Adrenal gland (tissue), 12 donors: ENCODE results near the gene MAPK1. TPM values are rescaled to one million over a fixed set of nuclear protein-coding genes. Genes with fewer than 3 reads are reported as not detected.
"Not testable (repeated sequence)": the region's sequence is repeated elsewhere in the genome, so short reads cannot be mapped to it uniquely, and the experiment has no call there.

Source experiments
- DNase-seq, 7 donors: peaks; one replicate each; pipeline ENCODE4 v3.0.0-alpha.2; 2019 to 2020
- H3K27ac ChIP-seq, 5 donors: fragments of 200-600 bp; sonication (generic) in 4 of 5; 1 replicate in 3 of 5; 2 replicates in 2 of 5; pipeline versions ENCODE4 v1.5.1 to v1.8.0; 2016 to 2020; ENCODE audit warnings: mild to moderate bottlenecking in 1 of 5
- H3K27me3 ChIP-seq: fragments of 200-600 bp; 2 replicates; pipeline ENCODE4 v1.8.0; 2021
- H3K36me3 ChIP-seq, 2 donors: fragments of 200-600 bp; replicated peaks in 1 of 2; 1 replicate in 1 of 2; 2 replicates in 1 of 2; pipeline versions ENCODE4 v1.5.1 to v1.8.0; 2018 to 2022
- H3K4me1 ChIP-seq, 2 donors: fragments of 200-600 bp; replicated peaks in 1 of 2; 1 replicate in 1 of 2; 2 replicates in 1 of 2; pipeline versions ENCODE4 v1.5.1 to v1.8.0; 2018 to 2021
- H3K4me3 ChIP-seq, 4 donors: fragments of 200-600 bp; sonication (generic) in 3 of 4; one replicate each; pipeline ENCODE4 v1.5.1; 2016 to 2018
- H3K9me3 ChIP-seq, 3 donors: fragments of 200-600 bp; sonication (generic) in 1 of 3; replicated peaks in 1 of 3; 1 replicate in 2 of 3; 2 replicates in 1 of 3; pipeline versions ENCODE4 v1.5.1 to v1.8.0; 2016 to 2021
- POLR2A ChIP-seq, 2 donors: fragments of 450-650 bp; IDR thresholded peaks; one replicate each; pipeline ENCODE4 v1.6.1; 2017; ENCODE audit warnings: antibody characterized with exemption in 2 of 2, mild to moderate bottlenecking in 2 of 2, moderate library complexity in 1 of 2
- WGBS, 4 donors: extraction: QIAGEN DNeasy Blood & Tissue Kit in 2 of 4; methylation state at CpG; one replicate each; pipeline versions ENCODE4 v1.1.5 to v1.1.7; 2013 to 2017; 5-methylcytosine and 5-hydroxymethylcytosine counted together
- intact Hi-C, 2 donors: fragments of 100-400 bp; cut with DNase I; formaldehyde crosslinking; loops; one replicate each; pipeline versions ENCODE4 v1.14.1 to v1.15.0; 2022 to 2023
- polyA plus RNA-seq, 3 donors: library from polyadenylated mRNA; stranded (reverse); fragments of 200-250 nt in 2 of 3; fragments of 350-450 nt in 1 of 3; fragmentation: Illumina TruSeq in 1 of 3; extraction: RNeasy Lipid Tissue Mini Kit (QIAGEN cat#74804) in 1 of 3; gene quantifications; one replicate each; pipeline ENCODE4 v1.2.3, GENCODE V29; 2013 to 2014
- total RNA-seq, 9 donors: library from RNA; depleted of rRNA in 4 of 9; stranded (reverse); fragments of >200 nt in 4 of 9; fragments of 120-200 nt in 1 of 9; fragmentation: NEBNext Ultra II Directional in 1 of 9; extraction: Animal tissue kit (Norgen Biotek cat#: 25700) in 1 of 9; gene quantifications; one replicate each; pipeline versions ENCODE4 v1.1.0 to v1.2.4, GENCODE V29; 2013 to 2023
- TF ChIP-seq, protein P1 (sequence below), 6 experiments: fragments of 450-650 bp in 4 of 6; fragments of 200-600 bp in 2 of 6; sonication (generic) in 1 of 6; IDR thresholded peaks; 1 replicate in 5 of 6; 2 replicates in 1 of 6; pipeline versions ENCODE4 v1.5.1 to v1.8.0; 2016 to 2021; ENCODE audit warnings: antibody characterized with exemption in 6 of 6, mild to moderate bottlenecking in 2 of 6, moderate library complexity in 1 of 6
- donor health status: healthy with polysubstance abuse.
- donor health status: Bipolar disorder and iron deficiency.
- donor health status: DM: yes; HTN: yes; CAD: no.
- donor health status: DM: no; HTN: no; CAD: no.
- donor health status: DM: no; HTN: no; CAD: no.
- donor health status: DM: yes; HTN: yes; CAD: no.

The MAPK1 gene
- total and polyA plus RNA-seq, 12 donors = 9.6 to 201 (median 94.4) TPM

DNA sequence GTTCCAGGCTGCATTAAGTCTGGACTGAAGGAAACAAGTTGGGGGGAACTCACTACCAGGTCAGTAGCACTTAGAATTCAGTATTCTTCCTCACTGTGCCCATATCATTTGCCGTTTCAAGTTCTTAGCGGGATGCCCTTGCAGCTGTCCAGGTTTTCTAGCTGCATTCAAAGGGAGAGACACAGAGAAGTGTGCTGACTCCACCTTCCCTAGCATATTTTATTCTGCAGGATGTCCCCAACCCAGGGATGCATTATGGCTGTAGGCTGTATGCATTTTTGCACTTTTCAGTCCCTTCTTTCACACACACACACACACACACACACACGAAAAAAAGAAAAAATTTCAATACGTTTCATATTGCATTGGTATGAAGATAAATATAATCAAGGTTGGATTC lies 35.8 kb upstream of the MAPK1 start:
- intact Hi-C loops = no loop called here
- Histone ChIP-seq H3K4me1 (no peaks in the 10 kb centered on the region), H3K27ac (no peak overlapping the region), H3K36me3 (no peaks in the 10 kb centered on the region), H3K9me3 (no peaks in the 10 kb centered on the region), H3K4me3 (no peak overlapping the region), H3K27me3 (no peaks in the 10 kb centered on the region)
- TF ChIP-seq, protein P1, sequence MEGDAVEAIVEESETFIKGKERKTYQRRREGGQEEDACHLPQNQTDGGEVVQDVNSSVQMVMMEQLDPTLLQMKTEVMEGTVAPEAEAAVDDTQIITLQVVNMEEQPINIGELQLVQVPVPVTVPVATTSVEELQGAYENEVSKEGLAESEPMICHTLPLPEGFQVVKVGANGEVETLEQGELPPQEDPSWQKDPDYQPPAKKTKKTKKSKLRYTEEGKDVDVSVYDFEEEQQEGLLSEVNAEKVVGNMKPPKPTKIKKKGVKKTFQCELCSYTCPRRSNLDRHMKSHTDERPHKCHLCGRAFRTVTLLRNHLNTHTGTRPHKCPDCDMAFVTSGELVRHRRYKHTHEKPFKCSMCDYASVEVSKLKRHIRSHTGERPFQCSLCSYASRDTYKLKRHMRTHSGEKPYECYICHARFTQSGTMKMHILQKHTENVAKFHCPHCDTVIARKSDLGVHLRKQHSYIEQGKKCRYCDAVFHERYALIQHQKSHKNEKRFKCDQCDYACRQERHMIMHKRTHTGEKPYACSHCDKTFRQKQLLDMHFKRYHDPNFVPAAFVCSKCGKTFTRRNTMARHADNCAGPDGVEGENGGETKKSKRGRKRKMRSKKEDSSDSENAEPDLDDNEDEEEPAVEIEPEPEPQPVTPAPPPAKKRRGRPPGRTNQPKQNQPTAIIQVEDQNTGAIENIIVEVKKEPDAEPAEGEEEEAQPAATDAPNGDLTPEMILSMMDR (IDR thresholded peaks at IDR 0.05) = no peak
- TF ChIP-seq POLR2A (IDR thresholded peaks at IDR 0.05) = no peak
- DNase-seq = no peak
- whole genome bisulfite sequencing, 4 donors = 82 to 97% (median 91%) methylated on average over 4 of the region's 4 CpGs

DNA sequence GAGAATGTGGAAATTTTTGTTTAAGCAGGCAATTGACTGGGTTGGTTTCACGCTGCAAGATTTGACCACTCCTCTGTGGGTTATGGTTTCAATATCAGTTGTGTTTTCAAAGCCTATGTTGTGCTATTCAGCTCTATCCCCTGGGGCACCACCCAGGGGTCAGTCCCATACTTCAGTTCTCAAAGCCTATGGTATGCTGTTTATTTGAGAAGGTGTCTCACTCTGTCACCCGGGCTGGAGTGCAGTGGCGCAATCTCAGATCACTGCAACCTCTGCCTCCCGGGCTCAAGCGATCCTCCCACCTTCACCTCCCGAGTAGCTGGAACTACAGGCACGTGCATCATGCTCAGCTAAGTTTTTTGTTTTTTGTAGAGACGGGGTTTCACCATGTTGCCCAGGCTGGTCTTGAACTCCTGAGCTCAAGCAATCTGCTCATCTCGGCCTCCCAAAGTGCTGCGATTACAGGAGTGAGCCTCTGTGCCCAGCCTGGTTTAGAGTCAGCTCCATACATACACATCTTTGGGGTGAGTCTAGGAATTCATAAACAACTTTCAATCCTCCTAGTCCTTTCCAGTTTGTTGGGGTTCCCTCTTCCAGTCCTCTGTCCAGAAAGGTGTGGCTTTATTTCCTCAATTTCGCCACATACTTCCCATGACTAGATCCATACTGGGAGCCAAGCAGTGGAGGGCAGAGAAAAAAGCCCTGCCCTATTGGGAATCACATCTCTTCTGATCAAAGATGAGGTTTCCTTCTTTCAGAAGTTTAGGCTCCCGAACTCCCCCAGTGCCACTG lies 35.0 kb upstream of the MAPK1 start:
- intact Hi-C loops = no loop called here
- no peaks in the 10 kb centered on the region for H3K4me1 ChIP-seq
- no peak for DNase-seq
- no peak overlapping the region for H3K4me3 ChIP-seq
- no peaks in the 10 kb centered on the region for H3K9me3 ChIP-seq
- H3K27me3 ChIP-seq = no peaks in the 10 kb centered on the region
- no peaks in the 10 kb centered on the region for H3K36me3 ChIP-seq
- TF ChIP-seq, protein P1 (IDR thresholded peaks at IDR 0.05) = no peak
- TF ChIP-seq POLR2A (IDR thresholded peaks at IDR 0.05) = no peak
- no peak overlapping the region for H3K27ac ChIP-seq
- 89 to 93% (median 91%) methylated on average over 11 to 12 of the region's 12 CpGs for WGBS, 4 donors

DNA sequence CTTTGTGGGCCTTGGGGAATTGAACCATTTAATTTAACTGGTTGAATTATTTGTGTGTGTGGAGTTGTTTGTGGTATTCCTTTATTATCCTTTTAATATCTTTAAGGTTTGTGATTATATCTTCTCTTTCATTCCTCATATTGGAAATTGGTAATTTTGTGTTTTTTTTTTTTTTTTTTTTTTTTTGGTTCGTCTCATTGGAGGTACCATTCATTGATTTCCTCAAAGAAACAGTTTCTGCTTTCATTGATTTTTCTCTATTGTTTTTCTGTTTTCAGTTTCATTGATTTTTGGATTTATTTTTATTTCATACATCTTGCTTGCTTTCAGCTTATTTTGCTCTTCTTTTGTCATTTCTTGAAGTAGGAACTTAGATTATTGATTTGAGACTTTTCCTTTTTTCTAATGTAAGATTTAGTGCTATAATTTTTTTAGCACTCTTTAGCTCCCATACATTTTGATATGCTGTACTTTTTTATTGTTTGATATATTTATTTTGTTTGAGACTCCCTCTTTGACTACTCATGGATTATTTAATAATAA lies 31.0 kb upstream of the MAPK1 start:
- no peak for TF ChIP-seq POLR2A (IDR thresholded peaks at IDR 0.05)
- TF ChIP-seq, protein P1 (IDR thresholded peaks at IDR 0.05) = no peak
- Histone ChIP-seq H3K4me3 (no peak overlapping the region), H3K36me3 (no peaks in the 10 kb centered on the region), H3K9me3 (no peaks in the 10 kb centered on the region), H3K27ac (no peak overlapping the region), H3K4me1 (no peaks in the 10 kb centered on the region), H3K27me3 (no peaks in the 10 kb centered on the region)
- intact Hi-C loops = no loop called here
- WGBS, 4 donors = 73 to 95% (median 82%) methylated on average over 1 of the region's 1 CpG
- DNase-seq = no peak

DNA sequence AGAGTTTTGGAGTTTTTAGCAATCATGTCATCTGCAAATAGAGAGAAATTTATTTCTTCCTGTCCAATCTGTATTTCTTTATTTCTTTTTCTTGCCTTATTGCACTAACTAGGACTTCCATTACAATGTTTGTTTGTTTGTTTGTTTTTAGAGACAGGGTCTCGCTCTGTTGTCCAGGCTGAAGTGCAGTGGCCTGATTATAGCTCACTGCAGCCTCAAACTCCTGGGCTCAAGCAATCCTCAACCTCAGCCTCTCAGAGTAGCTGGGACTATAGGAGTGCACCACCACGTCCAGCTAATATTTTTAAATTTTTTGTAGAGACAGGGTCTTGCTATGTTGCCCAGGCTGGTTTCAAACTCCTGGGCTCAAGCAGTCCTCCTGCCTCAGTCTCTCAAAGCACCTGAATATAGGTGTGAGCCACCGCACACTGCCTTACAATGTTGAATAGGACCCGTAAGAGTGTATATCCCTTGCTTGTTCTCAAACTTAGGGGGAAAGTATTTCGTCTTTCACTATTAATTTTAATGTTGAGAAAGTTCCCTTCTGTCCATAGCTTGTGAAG lies 29.6 kb upstream of the MAPK1 start:
- Histone ChIP-seq H3K4me1 (no peaks in the 10 kb centered on the region), H3K36me3 (no peaks in the 10 kb centered on the region), H3K27ac (no peak overlapping the region), H3K9me3 (no peaks in the 10 kb centered on the region), H3K4me3 (no peak overlapping the region), H3K27me3 (no peaks in the 10 kb centered on the region)
- TF ChIP-seq, protein P1 (IDR thresholded peaks at IDR 0.05) = no peak
- TF ChIP-seq POLR2A (IDR thresholded peaks at IDR 0.05) = no peak
- 91 to 99% (median 94%) methylated on average over 5 of the region's 5 CpGs for WGBS, 4 donors
- DNase-seq = no peak
- intact Hi-C loops = no loop called here

DNA sequence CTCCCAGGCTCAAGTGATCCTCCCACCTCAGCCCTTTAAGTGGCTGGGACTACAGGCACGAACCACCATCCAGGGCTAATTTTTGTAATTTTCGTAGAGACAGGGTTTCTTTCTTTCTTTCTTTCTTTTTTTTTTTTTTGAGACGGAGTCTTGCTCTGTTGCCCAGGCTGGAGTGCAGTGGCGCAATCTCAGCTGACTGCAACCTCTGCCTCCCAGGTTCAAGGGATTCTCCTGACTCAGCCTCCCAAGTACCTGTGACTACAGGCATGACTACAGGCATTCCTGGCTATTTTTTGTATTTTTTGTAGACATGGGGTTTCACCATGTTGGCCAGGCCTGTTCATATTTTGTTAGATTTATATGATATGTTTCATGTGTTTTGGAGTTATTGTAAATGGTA lies 28.8 kb upstream of the MAPK1 start:
- H3K27ac ChIP-seq, H3K27me3 ChIP-seq, H3K36me3 ChIP-seq, H3K4me1 ChIP-seq, intact Hi-C loops, H3K9me3 ChIP-seq, H3K4me3 ChIP-seq, DNase-seq: not testable (repeated sequence)
- 83 to 93% (median 87%) methylated on average over 4 of the region's 4 CpGs for WGBS, 4 donors
